HL-60/S4 treated with phorbol 12-myristate 13-acetate at 8.2 ng/mL for 4 days and 3 days (cell line): ENCODE results near the gene NRG3.
"Not testable (repeated sequence)": the region's sequence is repeated elsewhere in the genome, so short reads cannot be mapped to it uniquely, and the experiment has no call there.

Experiments
- in situ Hi-C: fragments of 300-500 bp; cut with MboI; formaldehyde crosslinking; loops from 2 replicates; pipeline ENCODE4 v1.15.0; 2022; ENCODE audit warnings: low sequenced_read_pairs

NRG3 gene

GRCh38 chr10:82653244-82654155 is 778.5 kb downstream of the NRG3 start:
- in situ Hi-C loops = no loop called here

- in situ Hi-C loops = no loop called here
Measured at GRCh38 chr10:82660205-82660604, 785.2 kb downstream of the NRG3 start.

- in situ Hi-C loops = no loop called here
Measured at GRCh38 chr10:82660986-82661385, 786.0 kb downstream of the NRG3 start.

GRCh38 chr10:82661701-82662100 is 786.7 kb downstream of the NRG3 start:
- in situ Hi-C loops = no loop called here

GRCh38 chr10:82668221-82668895 is 793.4 kb downstream of the NRG3 start:
- in situ Hi-C loops = no loop called here

GRCh38 chr10:82674036-82674435 is 799.0 kb downstream of the NRG3 start:
- in situ Hi-C loops = no loop called here

GRCh38 chr10:82677932-82678331 is 802.9 kb downstream of the NRG3 start:
- in situ Hi-C loops = not testable (repeated sequence)

GRCh38 chr10:82678451-82678850 is 803.5 kb downstream of the NRG3 start:
- in situ Hi-C loops = not testable (repeated sequence)

- in situ Hi-C loops = no loop called here
Measured at GRCh38 chr10:82680608-82681007, 805.6 kb downstream of the NRG3 start.

GRCh38 chr10:82683945-82684344 is 809.0 kb downstream of the NRG3 start:
- in situ Hi-C loops = no loop called here

- in situ Hi-C loops = no loop called here
Measured at GRCh38 chr10:82685087-82685486, 810.1 kb downstream of the NRG3 start.

- in situ Hi-C loops = no loop called here
Measured at GRCh38 chr10:82691211-82691610, 816.2 kb downstream of the NRG3 start.

- in situ Hi-C loops = no loop called here
Measured at GRCh38 chr10:82692458-82692857, 817.5 kb downstream of the NRG3 start.

GRCh38 chr10:82721831-82722230 is 846.8 kb downstream of the NRG3 start:
- in situ Hi-C loops = no loop called here

GRCh38 chr10:82722273-82722672 is 847.3 kb downstream of the NRG3 start:
- in situ Hi-C loops = no loop called here

GRCh38 chr10:82736305-82736704 is 861.3 kb downstream of the NRG3 start:
- in situ Hi-C loops = no loop called here

- in situ Hi-C loops = no loop called here
Measured at GRCh38 chr10:82737549-82737948, 862.6 kb downstream of the NRG3 start.

- in situ Hi-C loops = no loop called here
Measured at GRCh38 chr10:82738592-82738991, 863.6 kb downstream of the NRG3 start.

- in situ Hi-C loops = no loop called here
Measured at GRCh38 chr10:82742478-82742877, 867.5 kb downstream of the NRG3 start.

GRCh38 chr10:82742898-82743297 is 867.9 kb downstream of the NRG3 start:
- in situ Hi-C loops = no loop called here

GRCh38 chr10:82750538-82750937 is 875.5 kb downstream of the NRG3 start:
- in situ Hi-C loops = no loop called here

GRCh38 chr10:82757397-82757796 is 882.4 kb downstream of the NRG3 start:
- in situ Hi-C loops = no loop called here
